Measurements from ENCODE around the gene RRH.

Gene RRH

DNA sequence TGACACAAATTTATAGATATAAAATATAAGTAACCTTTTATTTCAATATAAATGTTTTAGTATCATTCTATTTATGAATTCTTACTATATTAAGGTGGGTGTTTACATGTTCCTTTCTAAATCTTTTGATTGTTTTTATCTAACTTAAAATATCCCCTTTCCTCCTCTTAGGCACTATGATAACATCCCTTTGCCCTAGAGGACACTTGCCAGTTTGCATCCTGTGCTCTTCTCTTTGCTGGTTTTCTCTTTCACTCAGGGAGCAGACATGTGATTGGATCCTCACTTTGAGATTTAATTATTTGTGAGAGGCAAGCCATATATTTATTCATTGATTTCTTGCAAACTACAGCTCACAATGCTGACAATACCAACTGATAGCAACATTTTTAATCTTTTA lies 36.4 kb downstream of the RRH start:
- Histone ChIP-seq H3K4me2 (ENCODE audit: low read length) (no peak overlapping the region), H3K9ac (no peak overlapping the region), H2AFZ (no peak overlapping the region), H3K27me3 (ENCODE audit: control insufficient read depth, insufficient read depth, low read length) (no peaks in the 10 kb centered on the region), H3K36me3 (ENCODE audit: control insufficient read depth, insufficient read depth, low read length) (no peaks in the 10 kb centered on the region), H3K79me2 (no peaks in the 10 kb centered on the region), H3K4me3 (ENCODE audit: low read depth, low read length) (no peak overlapping the region), H3K4me1 (no peaks in the 10 kb centered on the region), H3K9me3 (ENCODE audit: control insufficient read depth, low read length) (no peaks in the 10 kb centered on the region), H3K27ac (no peak overlapping the region)
- TF ChIP-seq, protein P1, sequence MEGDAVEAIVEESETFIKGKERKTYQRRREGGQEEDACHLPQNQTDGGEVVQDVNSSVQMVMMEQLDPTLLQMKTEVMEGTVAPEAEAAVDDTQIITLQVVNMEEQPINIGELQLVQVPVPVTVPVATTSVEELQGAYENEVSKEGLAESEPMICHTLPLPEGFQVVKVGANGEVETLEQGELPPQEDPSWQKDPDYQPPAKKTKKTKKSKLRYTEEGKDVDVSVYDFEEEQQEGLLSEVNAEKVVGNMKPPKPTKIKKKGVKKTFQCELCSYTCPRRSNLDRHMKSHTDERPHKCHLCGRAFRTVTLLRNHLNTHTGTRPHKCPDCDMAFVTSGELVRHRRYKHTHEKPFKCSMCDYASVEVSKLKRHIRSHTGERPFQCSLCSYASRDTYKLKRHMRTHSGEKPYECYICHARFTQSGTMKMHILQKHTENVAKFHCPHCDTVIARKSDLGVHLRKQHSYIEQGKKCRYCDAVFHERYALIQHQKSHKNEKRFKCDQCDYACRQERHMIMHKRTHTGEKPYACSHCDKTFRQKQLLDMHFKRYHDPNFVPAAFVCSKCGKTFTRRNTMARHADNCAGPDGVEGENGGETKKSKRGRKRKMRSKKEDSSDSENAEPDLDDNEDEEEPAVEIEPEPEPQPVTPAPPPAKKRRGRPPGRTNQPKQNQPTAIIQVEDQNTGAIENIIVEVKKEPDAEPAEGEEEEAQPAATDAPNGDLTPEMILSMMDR (IDR thresholded peaks at IDR 0.05) = no peak

DNA sequence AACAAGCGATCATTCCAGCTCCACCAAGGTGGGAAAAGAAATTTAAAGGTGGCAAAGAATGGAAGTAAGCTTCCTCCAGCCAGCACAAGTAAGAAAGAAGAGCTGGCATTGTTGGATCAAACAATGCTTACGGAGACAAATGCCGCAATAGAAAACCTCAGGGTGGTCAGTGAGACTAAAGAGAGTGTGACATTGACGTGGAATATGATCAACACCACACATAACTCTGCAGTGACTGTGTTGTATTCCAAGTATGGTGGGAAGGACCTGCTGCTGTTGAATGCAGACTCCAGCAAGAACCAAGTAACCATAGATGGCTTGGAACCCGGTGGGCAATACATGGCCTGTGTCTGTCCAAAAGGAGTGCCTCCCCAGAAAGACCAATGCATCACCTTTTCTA lies 42.3 kb downstream of the RRH start:
- no peaks in the 10 kb centered on the region for H3K4me1 ChIP-seq
- H3K27me3 ChIP-seq (ENCODE audit: control insufficient read depth, insufficient read depth, low read length) = no peaks in the 10 kb centered on the region
- H2AFZ ChIP-seq = no peak overlapping the region
- no peaks in the 10 kb centered on the region for H3K36me3 ChIP-seq (ENCODE audit: control insufficient read depth, insufficient read depth, low read length)
- H3K4me2 ChIP-seq (ENCODE audit: low read length) = no peak overlapping the region
- no peaks in the 10 kb centered on the region for H3K9me3 ChIP-seq (ENCODE audit: control insufficient read depth, low read length)
- H3K9ac ChIP-seq = no peak overlapping the region
- no peaks in the 10 kb centered on the region for H3K79me2 ChIP-seq
- no peak overlapping the region for H3K27ac ChIP-seq
- TF ChIP-seq, protein P1 (IDR thresholded peaks at IDR 0.05) = no peak
- no peak overlapping the region for H3K4me3 ChIP-seq (ENCODE audit: low read depth, low read length)

DNA sequence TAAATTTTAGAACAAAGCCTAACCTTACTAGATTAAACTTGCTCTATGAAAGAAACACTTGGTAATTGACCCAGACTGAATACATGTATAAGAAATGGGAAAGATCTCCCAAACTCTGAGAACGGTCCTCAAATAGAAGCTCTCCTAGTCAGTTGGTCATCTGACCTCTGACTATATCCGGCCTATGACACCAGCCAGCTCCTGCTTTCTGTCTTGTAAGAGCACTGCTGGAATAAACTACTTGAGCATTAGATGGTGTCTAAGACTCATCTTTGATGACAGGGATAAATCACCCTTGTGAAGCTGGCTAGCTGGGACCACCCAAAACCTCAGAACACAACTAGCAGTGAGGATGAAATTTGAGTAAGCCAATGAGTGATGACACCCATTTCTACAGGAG lies 44.3 kb downstream of the RRH start:
- H3K27ac ChIP-seq = no peak overlapping the region
- no peaks in the 10 kb centered on the region for H3K79me2 ChIP-seq
- H3K4me3 ChIP-seq (ENCODE audit: low read depth, low read length) = no peak overlapping the region
- no peak overlapping the region for H2AFZ ChIP-seq
- H3K4me1 ChIP-seq = no peaks in the 10 kb centered on the region
- H3K9ac ChIP-seq = no peak overlapping the region
- TF ChIP-seq, protein P1 (IDR thresholded peaks at IDR 0.05) = no peak
- no peaks in the 10 kb centered on the region for H3K36me3 ChIP-seq (ENCODE audit: control insufficient read depth, insufficient read depth, low read length)
- no peak overlapping the region for H3K4me2 ChIP-seq (ENCODE audit: low read length)
- no peaks in the 10 kb centered on the region for H3K27me3 ChIP-seq (ENCODE audit: control insufficient read depth, insufficient read depth, low read length)
- no peaks in the 10 kb centered on the region for H3K9me3 ChIP-seq (ENCODE audit: control insufficient read depth, low read length)

DNA sequence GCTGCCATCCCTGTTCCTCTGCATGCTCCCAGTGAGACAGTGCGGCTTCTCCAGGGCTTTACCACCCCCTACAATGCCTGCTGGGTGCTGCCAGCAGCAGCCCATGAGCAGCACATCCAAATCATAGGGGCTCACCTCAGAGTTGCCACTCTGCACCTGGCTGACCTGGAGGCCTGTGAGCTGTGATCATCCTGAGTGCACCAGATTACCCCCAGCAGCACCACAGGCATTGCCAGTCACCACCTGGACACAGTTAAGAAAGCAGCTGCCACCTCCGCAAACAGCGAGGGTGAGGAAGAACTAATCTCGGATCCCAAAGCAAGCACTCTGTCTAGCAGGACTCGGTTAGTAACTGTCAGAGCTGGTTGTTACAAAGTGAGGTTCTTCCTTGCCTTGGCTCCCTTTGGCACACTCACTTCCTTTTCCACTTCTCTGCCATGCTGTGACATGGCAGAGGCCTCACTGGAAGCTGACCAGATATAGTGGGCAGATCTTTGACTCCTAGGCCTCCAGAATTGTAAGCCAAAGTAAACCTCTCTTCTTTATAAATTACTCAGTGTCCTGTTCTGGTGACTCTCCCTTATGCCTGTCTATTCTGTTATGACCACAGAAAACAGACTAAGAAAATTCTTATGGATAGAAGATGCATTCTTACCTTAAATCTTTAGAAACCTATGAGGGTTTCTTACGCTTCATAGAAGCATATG lies 45.3 kb downstream of the RRH start:
- Histone ChIP-seq H3K4me3 (ENCODE audit: low read depth, low read length) (no peak overlapping the region), H3K9me3 (ENCODE audit: control insufficient read depth, low read length) (no peaks in the 10 kb centered on the region), H3K27me3 (ENCODE audit: control insufficient read depth, insufficient read depth, low read length) (no peaks in the 10 kb centered on the region), H3K4me2 (ENCODE audit: low read length) (no peak overlapping the region), H3K4me1 (no peaks in the 10 kb centered on the region), H3K36me3 (ENCODE audit: control insufficient read depth, insufficient read depth, low read length) (no peaks in the 10 kb centered on the region), H3K9ac (no peak overlapping the region), H3K27ac (no peak overlapping the region), H2AFZ (no peak overlapping the region), H3K79me2 (no peaks in the 10 kb centered on the region)
- TF ChIP-seq, protein P1 (IDR thresholded peaks at IDR 0.05) = no peak
